PC-3 (cell line): ENCODE measurements around the gene FRMD5.

Experiments
- EZH2phosphoT487 ChIP-seq: fragments of 300-600 bp; sonication (generic); IDR thresholded peaks from 2 replicates; pipeline ENCODE4 v1.6.1; 2018; ENCODE audit warnings: mild to moderate bottlenecking, antibody characterized with exemption, low read length, borderline replicate concordance
- TF ChIP-seq, protein P1 (sequence below): fragments of 300-600 bp; sonication (generic); conservative IDR thresholded peaks from 2 replicates; pipeline ENCODE4 v1.5.1; 2017; ENCODE audit warnings: antibody characterized with exemption, low read depth, mild to moderate bottlenecking, low read length

DNA sequence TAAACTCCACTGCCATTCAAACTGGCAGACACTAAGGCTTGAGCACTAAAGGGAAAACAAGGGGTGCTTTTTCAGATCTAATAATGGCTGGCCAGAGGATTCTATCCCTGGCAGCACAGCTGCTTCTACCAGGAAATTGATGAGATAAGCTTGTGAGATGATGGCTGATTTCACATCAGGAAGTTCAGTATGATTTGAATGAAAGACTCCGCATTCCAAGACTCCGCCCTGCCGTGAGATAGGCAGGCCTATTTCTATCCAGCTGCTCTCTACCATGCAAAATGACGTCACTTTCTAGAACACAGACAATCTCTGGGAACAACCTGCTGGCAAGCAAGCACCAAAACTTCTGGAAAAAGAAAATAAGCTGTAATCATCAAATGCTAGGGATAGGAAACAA, 196.5 kb downstream of the FRMD5 start:
- TF ChIP-seq, protein P1, sequence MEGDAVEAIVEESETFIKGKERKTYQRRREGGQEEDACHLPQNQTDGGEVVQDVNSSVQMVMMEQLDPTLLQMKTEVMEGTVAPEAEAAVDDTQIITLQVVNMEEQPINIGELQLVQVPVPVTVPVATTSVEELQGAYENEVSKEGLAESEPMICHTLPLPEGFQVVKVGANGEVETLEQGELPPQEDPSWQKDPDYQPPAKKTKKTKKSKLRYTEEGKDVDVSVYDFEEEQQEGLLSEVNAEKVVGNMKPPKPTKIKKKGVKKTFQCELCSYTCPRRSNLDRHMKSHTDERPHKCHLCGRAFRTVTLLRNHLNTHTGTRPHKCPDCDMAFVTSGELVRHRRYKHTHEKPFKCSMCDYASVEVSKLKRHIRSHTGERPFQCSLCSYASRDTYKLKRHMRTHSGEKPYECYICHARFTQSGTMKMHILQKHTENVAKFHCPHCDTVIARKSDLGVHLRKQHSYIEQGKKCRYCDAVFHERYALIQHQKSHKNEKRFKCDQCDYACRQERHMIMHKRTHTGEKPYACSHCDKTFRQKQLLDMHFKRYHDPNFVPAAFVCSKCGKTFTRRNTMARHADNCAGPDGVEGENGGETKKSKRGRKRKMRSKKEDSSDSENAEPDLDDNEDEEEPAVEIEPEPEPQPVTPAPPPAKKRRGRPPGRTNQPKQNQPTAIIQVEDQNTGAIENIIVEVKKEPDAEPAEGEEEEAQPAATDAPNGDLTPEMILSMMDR = no peak
- no peak for TF ChIP-seq EZH2phosphoT487
